Progenitor cell of endocrine pancreas (in vitro differentiated cells): ENCODE results near the gene VPS8. TPM values are rescaled to one million over a fixed set of nuclear protein-coding genes. Genes with fewer than 3 reads are reported as not detected.

Source experiments
- DNase-seq: peaks from one replicate; pipeline ENCODE4 v3.0.0; 2021; ENCODE audit warnings: low spot score; ENCODE audit not compliant: unreplicated experiment
- H3K27ac Mint-ChIP-seq: 2 replicates; pipeline ENCODE4 v1.8.0; 2021; ENCODE audit warnings: mild to moderate bottlenecking, moderate library complexity, mixed read lengths
- H3K27me3 Mint-ChIP-seq: 2 replicates; pipeline ENCODE4 v1.8.0; 2021; ENCODE audit warnings: mixed read lengths
- H3K36me3 Mint-ChIP-seq: 2 replicates; pipeline ENCODE4 v1.8.0; 2022; ENCODE audit warnings: mixed read lengths; ENCODE audit not compliant: insufficient read depth
- H3K4me1 Mint-ChIP-seq: 2 replicates; pipeline ENCODE4 v1.8.0; 2021; ENCODE audit warnings: low read depth, mixed read lengths
- H3K4me3 Mint-ChIP-seq: 2 replicates; pipeline ENCODE4 v1.8.0; 2021; ENCODE audit warnings: low read depth, mild to moderate bottlenecking, moderate library complexity, mixed read lengths
- H3K9me3 Mint-ChIP-seq: 2 replicates; pipeline ENCODE4 v1.8.0; 2021; ENCODE audit warnings: low read depth, mixed read lengths
- CTCF ChIP-seq: fragments of 200-600 bp; sonication (generic); IDR thresholded peaks from one replicate; pipeline ENCODE4 v1.5.0; 2021; ENCODE audit warnings: antibody characterized with exemption, mild to moderate bottlenecking; ENCODE audit not compliant: unreplicated experiment
- total RNA-seq: library from RNA; stranded (reverse); gene quantifications from 2 replicates; pipeline ENCODE4 v1.2.1, GENCODE V29; 2021

The VPS8 gene
- total RNA-seq, 1 donor from 2014 or later, result 89.4 TPM

DNA sequence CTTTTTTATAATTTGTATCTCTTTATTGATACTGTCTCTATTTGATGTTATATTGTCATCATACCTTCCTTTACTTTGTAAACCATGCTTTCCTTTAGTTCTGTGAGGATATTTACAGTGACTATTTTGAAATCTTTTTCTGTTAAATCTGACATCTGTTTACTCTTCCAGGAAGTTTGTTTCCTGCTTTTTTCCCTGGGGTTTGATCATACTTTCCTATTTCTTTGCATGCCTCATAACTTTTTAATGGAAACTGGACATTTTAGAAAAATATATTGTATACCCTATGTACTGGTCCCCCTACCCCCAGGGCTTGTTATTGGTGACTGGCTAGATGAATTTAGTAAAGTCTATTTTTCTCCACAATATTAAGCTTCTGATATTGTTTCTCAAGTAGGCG, 225.8 kb downstream of the VPS8 start:
- DNase-seq, result no peak
- Mint-ChIP-seq H3K4me3 (no peak overlapping the region), H3K4me1 (no peaks in the 10 kb centered on the region), H3K27me3 (no peaks in the 10 kb centered on the region), H3K9me3 (peaks cover 30% of the 10 kb centered on the region), H3K36me3 (peaks cover 30% of the 10 kb centered on the region), H3K27ac (no peak overlapping the region)
- no peak for TF ChIP-seq CTCF

GRCh38 chr3:185040425-185040824, 228.5 kb downstream of the VPS8 start:
- no peak for TF ChIP-seq CTCF
- Mint-ChIP-seq H3K9me3 (peaks cover 17% of the 10 kb centered on the region), H3K4me1 (no peaks in the 10 kb centered on the region), H3K27ac (no peak overlapping the region), H3K36me3 (peaks cover 14% of the 10 kb centered on the region), H3K4me3 (no peak overlapping the region), H3K27me3 (no peaks in the 10 kb centered on the region)
- no peak for DNase-seq

GRCh38 chr3:185041540-185041939, 229.6 kb downstream of the VPS8 start:
- Mint-ChIP-seq H3K27me3 (no peaks in the 10 kb centered on the region), H3K27ac (no peak overlapping the region), H3K4me3 (no peak overlapping the region), H3K9me3 (peaks cover 9% of the 10 kb centered on the region), H3K36me3 (peaks cover 9% of the 10 kb centered on the region), H3K4me1 (peaks cover 2% of the 10 kb centered on the region)
- DNase-seq, result no peak
- TF ChIP-seq CTCF, result no peak

GRCh38 chr3:185042312-185043050, 230.5 kb downstream of the VPS8 start:
- Mint-ChIP-seq H3K9me3 (peaks cover 4% of the 10 kb centered on the region), H3K36me3 (peaks cover 8% of the 10 kb centered on the region), H3K27me3 (no peaks in the 10 kb centered on the region), H3K4me3 (no peak overlapping the region), H3K27ac (no peak overlapping the region), H3K4me1 (peaks cover 2% of the 10 kb centered on the region)
- TF ChIP-seq CTCF, result no peak
- no peak for DNase-seq

- no peak for DNase-seq
- Mint-ChIP-seq H3K36me3 (peaks cover 12% of the 10 kb centered on the region), H3K4me3 (no peak overlapping the region), H3K4me1 (peaks cover 2% of the 10 kb centered on the region), H3K27ac (no peak overlapping the region), H3K27me3 (no peaks in the 10 kb centered on the region), H3K9me3 (no peaks in the 10 kb centered on the region)
- no peak for TF ChIP-seq CTCF
These were observed 234.2 kb downstream of the VPS8 start for GRCh38 chr3:185046164-185046515.
